Hematopoietic multipotent progenitor cell treated with erythropoietin and hydrocortisone succinate and interleukin-3 and kit ligand, for 8 days (in vitro differentiated cells): Measurements from ENCODE around the gene PLA2G1B.

ENCODE experiments used
- DNase-seq: peaks from one replicate; pipeline ENCODE4 v3.0.0-alpha.2; 2015

Gene PLA2G1B

DNA sequence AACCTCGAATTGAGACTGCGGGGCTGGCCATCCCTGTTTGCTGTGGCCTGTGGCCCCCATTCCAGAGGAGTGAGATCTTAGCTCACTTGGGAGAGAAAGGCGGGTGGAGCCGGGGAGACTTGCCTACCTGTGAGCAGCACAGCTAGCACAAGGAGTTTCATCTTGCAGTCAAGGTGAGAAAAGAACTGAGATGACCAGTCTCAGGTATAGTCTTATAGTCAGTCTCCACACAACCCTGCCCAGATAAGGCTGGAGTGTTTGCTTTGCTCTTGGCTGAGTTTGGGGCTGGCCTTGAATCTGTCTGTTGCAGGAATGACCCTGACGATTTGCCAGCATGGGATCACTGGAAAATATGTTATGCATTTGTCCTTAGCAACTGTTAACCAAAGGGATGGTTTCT lies at the start of gene PLA2G1B:
Gene PLA2G1B, minus strand, starts transcription at position 187 of the 400 bp plus-strand sequence. Its CDS starts 26 bp downstream, at position 161.
- no peak for DNase-seq

DNA sequence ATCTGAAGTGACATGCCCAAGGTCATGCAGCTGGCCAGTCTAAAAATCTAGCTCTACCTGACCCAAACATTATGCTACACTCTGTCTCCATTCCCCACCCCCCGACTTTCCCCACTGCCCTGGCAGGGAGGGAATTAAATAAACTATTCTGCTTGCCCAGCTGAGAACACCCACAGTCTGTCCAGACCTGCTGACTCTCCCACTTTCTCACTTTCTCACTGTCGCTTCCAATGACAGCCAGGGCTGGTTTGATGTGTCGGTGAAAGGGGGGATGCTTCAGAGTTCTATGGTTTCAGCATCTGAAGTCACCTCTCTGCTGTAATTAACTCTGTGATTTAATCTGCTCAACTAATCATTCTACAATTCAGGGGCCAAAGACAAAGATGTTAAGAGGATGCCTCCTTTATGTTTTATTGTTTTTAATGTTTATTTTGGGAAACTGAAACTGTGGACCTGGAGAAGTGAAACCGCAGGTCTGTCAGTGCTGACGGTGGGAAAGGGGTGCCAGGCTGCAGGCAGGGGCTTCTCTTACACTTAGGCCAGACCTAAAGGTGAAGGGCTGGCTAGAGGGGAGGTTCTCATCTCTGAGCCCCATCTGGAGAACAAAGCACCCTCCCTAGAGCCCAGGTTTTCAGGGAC lies 49.5 kb upstream of the PLA2G1B start:
- no peak for DNase-seq

DNA sequence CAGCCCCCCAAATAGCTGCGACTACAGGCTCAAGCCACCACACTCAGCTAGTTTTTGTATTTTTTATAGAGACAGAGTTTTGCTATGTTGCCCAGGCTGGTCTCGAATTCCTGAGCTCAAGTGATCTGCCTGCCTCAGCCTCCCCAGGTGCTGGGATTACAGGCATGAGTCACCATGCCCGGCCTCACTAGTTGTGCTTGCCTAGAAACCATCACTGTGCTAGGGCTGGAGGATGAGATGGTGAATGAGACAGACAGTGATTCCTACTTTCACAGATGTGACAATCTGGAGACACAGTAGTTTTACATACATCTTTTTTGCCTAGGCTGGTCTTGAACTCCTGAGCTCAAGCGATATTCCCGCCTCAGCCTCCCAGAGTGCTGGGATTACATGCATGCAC lies 48.8 kb upstream of the PLA2G1B start:
- no peak for DNase-seq

DNA sequence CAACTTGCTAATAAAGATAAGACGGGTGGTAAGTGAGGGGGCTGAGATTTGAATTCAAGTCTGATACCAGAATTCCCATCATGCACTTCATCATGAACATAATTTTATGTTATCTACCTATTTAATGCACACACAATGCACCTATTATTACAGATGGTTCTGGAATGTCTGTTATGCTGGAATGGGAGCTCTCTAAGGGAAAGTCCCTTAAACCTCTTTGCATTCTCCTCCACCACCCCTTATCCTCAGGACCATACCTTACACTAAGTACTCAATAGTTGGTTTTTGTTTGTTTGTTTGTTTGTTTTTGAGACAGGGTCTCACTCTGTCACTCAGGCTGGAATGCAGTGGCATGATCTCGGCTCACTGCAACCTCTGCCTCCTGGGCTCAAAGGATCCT lies 48.4 kb upstream of the PLA2G1B start:
- DNase-seq, result no peak

DNA sequence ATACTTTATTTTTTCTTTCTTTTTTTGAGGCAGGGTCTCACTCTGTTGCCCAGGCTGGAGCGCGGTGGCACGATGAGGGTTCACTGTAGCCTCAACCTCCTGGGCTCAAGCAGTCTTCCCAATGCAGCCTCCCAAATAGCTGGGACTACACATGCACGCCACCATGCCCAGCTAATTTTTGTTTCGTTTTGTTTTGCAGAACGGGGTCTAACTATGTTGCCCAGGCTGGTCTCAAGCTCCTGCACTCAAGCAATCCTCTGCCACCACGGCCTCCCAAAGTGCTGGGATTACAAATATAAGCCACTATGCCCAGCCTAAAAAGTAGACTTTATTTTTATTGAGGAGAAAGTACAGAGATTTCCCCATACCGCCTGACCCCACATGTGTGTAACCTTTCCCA lies 46.1 kb upstream of the PLA2G1B start:
- DNase-seq, result no peak

DNA sequence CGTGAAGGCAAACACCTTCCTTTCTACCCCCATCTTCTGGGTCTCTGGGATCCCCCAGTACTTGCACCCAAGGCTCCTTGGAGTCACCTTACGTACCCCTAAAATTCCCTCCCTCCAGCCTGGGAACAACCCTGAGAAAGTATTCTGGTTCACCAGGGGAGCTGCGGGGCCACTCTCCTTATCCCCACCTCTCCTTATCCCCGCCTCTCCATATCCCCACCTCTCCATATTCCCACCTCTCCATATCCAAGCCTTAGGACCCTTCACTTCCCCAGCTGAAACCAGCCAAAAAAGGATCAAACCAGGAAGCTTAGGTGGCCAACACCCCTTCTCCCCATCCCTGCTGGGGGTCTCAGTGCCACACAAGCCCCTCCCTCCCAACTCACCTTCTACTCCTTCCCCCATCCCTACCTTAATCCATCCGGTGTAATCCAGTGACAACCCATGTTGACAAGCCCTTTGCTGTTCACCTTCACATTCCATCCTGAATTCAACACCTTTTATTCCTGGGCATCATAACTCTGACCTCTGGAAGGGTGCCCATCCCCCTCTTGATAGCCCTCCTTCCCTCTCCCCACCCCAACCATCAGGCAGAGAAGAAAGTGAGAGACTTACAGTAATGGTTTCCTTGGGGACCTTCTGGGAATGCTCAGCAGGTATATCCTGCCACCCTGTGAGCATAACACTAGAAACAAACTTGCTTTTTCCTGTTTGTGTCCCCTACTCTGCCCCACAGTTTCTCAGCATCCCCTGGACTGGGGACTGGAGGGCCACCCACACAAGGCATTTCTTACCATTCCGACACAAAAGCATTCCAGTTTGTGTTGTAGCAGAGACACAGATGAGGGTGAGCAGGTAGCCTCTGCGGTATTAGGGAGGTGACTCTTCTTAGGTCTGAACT lies 43.0 kb upstream of the PLA2G1B start:
- DNase-seq, result no peak

DNA sequence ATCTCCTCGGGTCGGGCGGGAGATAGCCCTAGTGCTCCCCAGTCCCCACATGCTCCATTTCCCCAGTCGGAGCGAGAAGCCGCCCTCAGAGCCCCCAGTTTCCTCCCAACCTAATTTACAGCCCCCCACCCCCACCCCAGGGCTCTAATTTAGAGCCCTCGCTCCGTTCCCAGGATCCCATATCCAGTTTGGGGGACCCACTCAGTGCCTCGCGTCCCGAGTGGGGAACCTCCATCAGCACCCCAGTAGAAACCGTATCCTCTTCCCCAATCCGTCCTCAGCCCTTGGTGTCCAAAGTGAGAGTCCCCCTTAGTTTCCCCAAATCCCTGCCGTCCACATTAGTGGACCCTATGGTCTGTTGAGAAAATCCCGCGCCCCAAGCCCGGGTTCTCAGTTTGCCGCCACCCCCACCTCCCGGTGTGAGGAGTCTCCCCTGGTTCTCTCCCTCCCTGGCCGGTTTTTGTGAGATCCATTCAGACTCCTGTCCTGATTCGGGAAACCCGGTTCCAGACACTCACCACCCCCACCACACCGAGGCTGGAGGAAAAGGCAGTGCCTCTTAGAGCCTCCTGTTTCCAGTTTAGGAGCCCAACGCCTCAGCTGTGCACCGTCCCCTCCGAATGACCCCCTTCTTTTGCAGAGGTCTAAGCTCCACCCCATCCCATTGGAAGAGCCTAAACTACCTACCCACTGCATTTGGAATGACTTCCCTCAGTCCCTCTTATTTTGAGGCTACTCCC lies 42.2 kb upstream of the PLA2G1B start:
- no peak for DNase-seq

DNA sequence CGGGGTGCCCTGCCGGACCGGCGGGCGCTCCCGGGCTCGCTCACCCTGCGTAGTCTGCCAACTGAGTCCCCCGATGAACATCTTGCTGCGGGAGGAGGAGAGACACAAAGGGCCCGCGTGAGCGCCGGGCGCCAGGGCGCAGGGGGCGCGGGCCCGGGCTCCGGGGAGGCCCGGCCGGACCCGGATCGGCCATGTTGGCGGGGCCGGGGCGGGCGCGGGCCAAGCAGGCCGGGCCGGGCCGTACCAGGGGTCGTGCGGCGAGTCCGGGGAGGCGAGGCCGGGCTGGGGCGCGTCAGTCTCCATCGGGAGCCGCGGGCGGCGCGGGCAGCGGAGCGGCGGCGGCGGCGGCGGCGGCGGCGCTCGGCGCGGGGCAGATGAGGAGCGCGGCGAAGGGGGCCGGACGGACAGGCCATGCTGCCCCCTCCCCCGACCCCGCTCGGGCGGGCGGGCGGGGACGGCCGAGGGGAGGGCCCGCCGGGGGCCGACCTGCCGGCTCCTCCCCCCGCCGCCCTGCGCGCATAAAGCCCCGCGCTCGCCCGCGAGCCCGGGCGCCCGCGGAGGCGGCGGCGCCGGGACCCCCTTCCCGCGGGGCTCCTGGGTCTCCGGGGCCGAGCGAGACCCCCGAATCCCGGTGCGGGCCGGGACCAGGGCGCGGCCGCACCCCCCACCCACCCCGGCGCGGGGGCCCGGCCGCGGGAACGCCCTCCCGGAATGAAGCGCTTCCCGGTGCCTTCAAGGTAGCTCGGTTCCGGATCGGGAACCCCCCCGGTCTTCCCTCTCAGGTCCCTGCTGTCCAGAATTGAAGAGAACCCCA lies 41.4 kb upstream of the PLA2G1B start, which contains the start of gene MSI1:
Gene MSI1, minus strand, starts transcription at position 376 of the 814 bp plus-strand sequence. Its CDS starts 73 bp downstream, at position 303.
- DNase-seq, result no peak

DNA sequence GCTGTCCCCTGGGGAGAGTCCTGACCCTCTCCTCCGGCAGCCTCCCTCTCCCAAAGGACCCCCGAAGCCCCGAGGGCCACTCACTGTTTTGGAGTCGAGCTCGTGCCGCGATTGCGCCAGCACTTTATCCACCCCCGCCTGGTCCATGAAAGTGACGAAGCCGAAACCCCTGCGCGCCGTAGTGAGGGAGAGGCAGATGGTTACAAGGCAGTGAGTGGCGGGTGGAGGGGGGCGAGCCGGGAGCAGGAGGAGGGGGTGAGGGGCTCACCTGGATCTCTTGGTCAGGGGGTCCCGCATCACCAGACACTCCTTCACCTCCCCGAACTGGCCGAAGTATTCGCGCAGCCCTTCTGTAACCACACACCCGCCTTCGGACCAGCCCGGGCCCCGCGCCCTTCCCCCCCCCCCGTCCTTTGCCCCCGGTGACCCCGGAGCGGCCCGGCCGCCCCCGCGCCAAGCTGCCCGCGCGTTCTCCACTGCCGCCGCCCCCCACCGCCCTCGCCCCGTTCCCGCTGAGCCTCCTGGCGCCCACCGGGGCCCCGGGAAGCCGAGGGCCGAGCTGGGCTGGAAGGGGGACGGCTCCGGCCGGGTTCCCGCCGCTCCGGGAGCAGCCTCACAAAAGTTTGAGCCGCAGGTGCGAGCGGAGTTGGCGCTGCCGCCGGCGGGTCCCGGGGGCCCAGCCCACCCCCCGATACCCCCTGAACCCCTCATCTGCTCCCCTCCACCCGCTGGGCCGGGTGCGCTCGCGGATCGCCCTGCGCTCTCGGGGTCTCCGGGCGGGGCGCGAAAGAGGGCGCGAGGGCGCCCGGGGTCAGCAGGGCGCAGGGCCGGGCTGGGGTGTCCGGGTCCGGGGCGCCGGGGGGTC lies 40.6 kb upstream of the PLA2G1B start:
- DNase-seq, result no peak

DNA sequence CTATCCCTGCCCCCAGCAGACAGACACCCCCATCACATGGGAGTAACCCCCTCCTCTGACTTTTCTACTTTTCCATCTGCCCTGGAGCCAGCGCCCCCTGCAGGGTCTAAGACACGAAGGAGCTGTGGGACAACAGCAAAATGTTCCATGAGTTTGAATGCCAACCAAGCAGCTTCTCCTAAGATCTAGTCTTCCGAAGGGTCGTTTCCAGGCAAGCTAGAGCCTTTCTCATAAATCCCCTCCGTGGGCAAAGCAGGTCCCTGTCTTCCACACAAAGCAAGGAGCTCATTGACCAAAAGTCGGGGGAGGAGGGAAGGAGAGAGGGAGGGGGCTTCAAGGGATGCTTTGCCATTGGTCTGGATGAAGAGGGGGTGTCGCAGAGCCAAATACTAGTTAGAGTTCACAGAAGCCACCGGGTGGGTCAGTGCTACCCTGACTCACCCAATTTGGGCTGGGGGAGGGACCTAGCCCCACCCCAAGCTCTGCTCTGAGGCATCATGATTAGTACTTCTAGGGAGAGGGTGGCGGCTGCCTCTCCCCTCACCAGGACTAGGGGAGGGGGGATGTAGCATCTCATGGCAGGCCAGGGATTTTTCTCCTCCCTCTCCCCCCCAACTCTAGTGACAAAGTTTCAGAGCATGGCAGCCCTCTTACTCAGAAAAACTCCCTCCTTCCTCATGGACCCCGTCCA lies 39.8 kb upstream of the PLA2G1B start:
- peak; percentile 8 for DNase-seq

DNA sequence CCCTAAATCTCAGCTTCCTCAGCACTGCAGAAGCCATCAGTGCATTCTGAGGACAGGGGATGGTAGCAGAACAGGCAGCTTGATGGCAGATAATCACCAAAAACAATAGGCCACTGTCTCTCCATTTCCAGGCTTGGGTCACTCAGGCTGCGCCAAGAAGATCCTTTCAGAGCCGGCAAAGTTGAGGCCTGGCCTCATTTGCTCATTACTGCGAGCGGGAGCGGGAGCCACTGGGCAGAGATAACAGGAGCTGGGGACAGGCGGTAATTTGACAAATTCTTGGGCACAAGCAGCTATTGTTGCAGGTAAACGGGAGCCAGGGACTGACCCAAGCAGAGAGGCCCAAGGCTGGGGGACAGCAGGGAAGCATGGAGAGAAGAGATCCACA lies 39.3 kb upstream of the PLA2G1B start:
- no peak for DNase-seq

DNA sequence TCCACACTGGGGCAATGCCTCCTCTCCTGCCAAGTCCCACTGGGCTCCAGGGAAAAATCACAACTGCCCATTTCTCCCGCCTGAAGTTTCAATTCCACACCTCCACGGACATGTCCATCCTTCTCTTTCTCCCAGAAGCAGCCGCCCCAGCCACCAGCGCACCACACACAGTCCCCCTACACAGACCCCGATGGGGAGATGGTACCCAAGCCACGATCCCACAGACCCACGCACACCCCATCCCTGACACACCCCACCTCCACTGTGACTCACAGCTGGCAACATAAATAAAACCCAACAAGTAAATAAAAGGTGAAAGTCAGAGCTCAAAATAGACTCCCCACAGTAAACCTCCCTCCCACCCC lies 38.7 kb upstream of the PLA2G1B start:
- no peak for DNase-seq

DNA sequence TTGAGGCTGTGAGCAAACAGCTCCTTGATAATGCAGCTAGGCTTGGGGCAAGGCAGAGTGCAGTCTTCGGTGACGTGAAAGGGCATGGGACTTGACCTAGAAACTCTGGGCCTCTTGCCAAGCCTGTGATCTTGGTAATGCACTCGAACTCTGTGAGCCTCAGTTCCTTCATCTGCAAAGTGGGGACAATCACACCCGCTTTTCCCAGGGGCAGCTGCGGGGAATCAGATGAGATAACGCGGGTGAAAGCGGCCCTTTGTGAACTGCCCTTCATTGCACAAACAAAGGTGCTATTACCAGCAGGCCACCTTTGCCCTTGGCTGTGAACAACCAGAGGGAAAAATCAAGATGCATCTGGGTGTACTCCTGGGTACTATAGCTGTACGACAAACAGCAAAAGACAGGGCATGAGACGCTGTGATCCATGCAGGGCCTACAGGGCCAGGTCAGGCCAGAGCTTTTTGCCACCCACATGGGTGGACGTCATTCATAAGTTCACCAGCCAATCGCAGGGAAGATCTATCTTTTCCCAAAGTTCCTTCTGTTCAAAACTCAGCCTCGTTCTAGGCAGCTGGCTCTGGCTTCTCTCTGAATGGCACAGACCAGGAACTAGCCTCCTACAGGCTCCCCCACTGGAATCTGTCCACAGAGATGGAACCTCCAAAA lies 38.2 kb upstream of the PLA2G1B start:
- peak; percentile 28 for DNase-seq

DNA sequence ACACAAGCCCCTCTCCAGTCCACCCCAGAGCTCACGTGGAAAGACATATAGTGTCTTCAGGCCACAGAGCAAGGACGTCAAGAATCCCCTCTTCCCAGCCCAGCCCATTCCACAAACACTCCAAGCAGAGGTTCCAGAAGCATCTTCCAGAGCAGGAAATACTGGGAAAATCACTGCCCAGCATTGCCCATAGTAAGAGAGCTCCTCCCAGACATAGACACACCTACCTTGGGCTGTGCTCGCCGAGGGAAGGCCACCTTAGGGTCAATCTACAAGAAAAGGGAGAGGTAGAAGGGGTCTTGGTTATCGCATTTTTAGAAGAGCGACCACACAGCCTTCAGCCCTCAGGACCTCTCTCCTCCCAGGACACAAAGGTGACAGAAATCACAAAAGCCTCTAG lies 36.9 kb upstream of the PLA2G1B start:
- no peak for DNase-seq

DNA sequence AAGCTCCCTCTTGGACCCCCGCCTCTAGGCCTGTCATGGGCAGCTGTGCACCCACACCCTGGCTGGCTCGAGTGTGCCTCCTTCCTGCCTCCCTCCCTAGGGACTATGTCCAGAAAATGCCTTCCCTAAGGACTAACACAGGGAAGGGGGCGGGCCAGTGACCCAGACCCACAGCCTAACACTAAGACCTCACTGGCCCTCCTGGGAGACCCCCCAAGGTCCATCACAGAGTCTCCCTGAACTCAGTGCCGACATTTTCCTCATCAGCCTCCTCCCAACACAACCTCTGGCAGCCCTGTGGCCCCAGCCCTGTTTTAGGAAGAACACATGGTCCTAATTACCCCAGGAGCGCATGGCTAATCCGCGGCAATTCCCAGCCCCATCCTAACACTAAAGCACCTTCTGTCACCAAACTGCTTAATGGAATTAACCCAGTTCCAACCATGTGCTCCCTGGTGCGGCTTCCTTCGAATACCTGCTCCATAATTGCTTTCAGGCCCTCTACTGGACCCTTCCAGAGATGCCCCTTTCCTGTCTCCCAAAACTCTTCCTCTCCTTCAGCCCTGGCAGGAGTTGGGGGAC lies 35.8 kb upstream of the PLA2G1B start:
- no peak for DNase-seq

DNA sequence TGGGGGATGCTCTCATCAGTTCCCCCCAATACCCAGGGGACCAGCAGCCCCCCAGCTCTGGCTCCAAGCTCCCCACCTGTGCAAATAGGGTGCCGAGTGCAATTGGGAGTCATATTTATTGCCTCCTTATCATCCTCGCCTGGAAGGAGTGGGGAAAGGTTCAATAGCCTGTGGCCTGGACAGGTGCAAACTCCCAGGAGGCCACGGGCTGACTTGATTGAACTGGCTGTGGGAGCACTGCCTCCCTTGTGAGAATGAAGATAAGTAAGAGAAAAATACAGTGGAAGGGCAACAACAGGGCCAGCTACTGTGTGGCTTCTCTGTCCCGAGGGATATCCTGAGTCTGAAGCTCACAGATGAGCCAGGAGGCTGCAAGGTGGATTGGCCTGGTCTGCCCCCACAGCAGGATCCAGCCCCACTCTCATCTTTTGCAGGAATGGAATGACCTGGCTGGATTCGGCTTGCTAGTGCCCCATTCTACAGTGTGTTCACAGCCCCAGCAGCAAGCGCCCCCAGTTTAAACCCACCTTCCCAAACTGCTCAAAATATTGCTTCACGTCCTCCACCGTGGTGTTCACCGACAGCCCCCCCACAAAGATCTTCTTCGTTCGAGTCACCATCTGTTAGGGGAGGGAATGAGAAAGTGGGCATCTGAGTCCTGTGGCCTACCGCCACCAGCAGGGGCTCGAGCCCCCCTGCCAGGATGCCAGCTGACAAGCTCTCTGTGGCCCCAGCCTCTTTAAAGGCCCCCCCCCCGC lies 35.1 kb upstream of the PLA2G1B start:
- DNase-seq, result no peak

DNA sequence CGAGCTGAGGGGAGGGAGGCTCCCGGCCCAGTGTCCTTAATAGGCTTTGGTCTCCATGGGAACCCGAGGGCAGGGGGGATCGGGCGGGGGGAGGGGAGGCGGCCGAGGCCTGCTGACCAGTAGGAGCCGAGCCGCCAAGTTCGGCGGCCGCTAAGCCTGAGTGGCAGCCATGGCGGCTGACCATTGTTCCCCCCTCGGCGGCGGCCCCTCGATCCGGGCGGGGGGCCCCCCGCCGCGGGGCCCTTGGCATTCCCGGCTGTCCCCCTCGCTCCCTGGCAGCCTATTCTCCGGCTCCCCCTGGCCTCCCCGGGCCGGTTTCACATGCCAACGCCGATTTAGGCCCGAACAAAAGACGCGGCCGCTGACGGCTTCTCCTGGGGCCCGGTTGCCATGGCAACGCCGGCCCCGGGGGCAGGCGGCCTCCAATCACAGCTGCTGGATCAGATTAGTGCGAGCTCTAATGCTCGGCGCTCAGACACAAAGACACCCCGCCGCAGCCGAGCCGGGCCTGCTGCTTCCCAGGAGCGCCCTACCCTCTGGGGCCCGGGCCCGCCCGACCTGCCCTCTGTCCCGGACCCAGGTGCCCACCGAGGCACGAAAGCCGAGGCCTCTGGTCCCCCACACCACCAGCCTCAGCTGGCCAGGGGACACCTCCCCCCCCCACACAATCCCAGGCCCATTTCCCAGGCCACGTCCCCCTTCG lies 34.1 kb upstream of the PLA2G1B start:
- peak; percentile 35 for DNase-seq

DNA sequence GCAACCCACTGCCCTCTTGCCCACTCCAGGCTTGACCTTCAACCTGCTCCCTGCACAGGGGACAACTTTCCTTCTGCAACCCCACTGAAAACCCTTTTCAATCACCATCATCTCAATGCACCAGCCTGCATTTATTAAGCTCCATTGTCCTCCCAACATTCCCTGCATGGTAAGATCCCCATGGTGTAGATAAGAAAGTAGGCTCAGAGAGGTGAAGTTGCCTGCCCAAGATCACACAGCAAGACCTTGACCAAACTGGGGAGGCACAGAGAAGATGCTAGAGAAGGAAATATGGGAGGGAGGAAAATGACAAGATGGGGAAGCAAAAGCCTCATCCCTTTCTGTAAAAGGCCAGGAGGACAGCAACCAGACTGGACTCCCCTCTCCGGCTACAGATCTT lies 31.5 kb upstream of the PLA2G1B start:
- no peak for DNase-seq
